KMS-11 (cell line): ENCODE measurements around the gene SENP6.

ENCODE experiments used
- H2AFZ ChIP-seq: fragments of 200-600 bp; sonication (generic); 2 replicates; pipeline ENCODE4 v1.6.1; 2016; ENCODE audit warnings: antibody characterized with exemption, mixed run types, low read depth
- H3K27ac ChIP-seq: fragments of 200-600 bp; sonication (generic); 2 replicates; pipeline ENCODE4 v1.6.1; 2016; ENCODE audit warnings: mild to moderate bottlenecking, mixed run types
- H3K27me3 ChIP-seq: fragments of 200-600 bp; sonication (generic); 2 replicates; pipeline ENCODE4 v1.6.1; 2017; ENCODE audit warnings: mild to moderate bottlenecking, low read depth, mixed run types, moderate library complexity; ENCODE audit not compliant: insufficient read depth
- H3K36me3 ChIP-seq: fragments of 200-600 bp; sonication (generic); 2 replicates; pipeline ENCODE4 v1.6.1; 2017; ENCODE audit warnings: mild to moderate bottlenecking, mixed run types; ENCODE audit not compliant: insufficient read depth
- H3K4me1 ChIP-seq: fragments of 200-600 bp; sonication (generic); 2 replicates; pipeline ENCODE4 v1.6.1; 2016; ENCODE audit warnings: mild to moderate bottlenecking, low read depth, mixed run types; ENCODE audit not compliant: poor library complexity, severe bottlenecking
- H3K4me2 ChIP-seq: fragments of 200-600 bp; sonication (generic); 2 replicates; pipeline ENCODE4 v1.7.0; 2016; ENCODE audit warnings: mild to moderate bottlenecking, mixed run types
- H3K4me3 ChIP-seq: fragments of 200-600 bp; sonication (generic); IDR thresholded peaks from 2 replicates; pipeline ENCODE4 v1.6.1; 2017; ENCODE audit warnings: low read depth, low read length, mixed read lengths; ENCODE audit not compliant: insufficient read depth
- H3K79me2 ChIP-seq: fragments of 200-600 bp; sonication (generic); 2 replicates; pipeline ENCODE4 v1.6.1; 2016; ENCODE audit warnings: low read depth, mixed run types; ENCODE audit not compliant: insufficient read depth
- H3K9ac ChIP-seq: fragments of 200-600 bp; sonication (generic); 2 replicates; pipeline ENCODE4 v1.6.1; 2016; ENCODE audit warnings: mild to moderate bottlenecking, mixed run types
- H4K20me1 ChIP-seq: fragments of 200-600 bp; sonication (generic); 2 replicates; pipeline ENCODE4 v1.6.1; 2016; ENCODE audit warnings: mild to moderate bottlenecking, mixed run types; ENCODE audit not compliant: insufficient read depth
- CTCF ChIP-seq: fragments of 200-600 bp; sonication (generic); conservative IDR thresholded peaks from 2 replicates; pipeline ENCODE4 v1.6.1; 2017; ENCODE audit warnings: low read depth, mild to moderate bottlenecking, antibody characterized with exemption, low read length, moderate library complexity, mixed read lengths

The SENP6 gene

GRCh38 chr6:75760320-75760719, 158.6 kb downstream of the SENP6 start:
- H3K79me2 ChIP-seq: no peaks in the 10 kb centered on the region

GRCh38 chr6:75761489-75761888, 159.8 kb downstream of the SENP6 start:
- no peak for TF ChIP-seq CTCF
- Histone ChIP-seq H3K4me3 (no peak overlapping the region), H3K27ac (no peak overlapping the region), H3K36me3 (no peaks in the 10 kb centered on the region), H3K27me3 (no peaks in the 10 kb centered on the region), H3K4me1 (peaks cover 7% of the 10 kb centered on the region), H3K79me2 (no peaks in the 10 kb centered on the region), H3K9ac (no peak overlapping the region), H4K20me1 (no peaks in the 10 kb centered on the region), H3K4me2 (no peak overlapping the region), H2AFZ (no peak overlapping the region)

More at GRCh38 chr6:75760320-75760719, 158.6 kb downstream of the SENP6 start:
- H3K27me3 ChIP-seq: no peaks in the 10 kb centered on the region
- H3K4me1 ChIP-seq: peaks cover 7% of the 10 kb centered on the region
- no peak overlapping the region for H3K4me2 ChIP-seq
- H4K20me1 ChIP-seq: no peaks in the 10 kb centered on the region
- no peak overlapping the region for H3K4me3 ChIP-seq
- TF ChIP-seq CTCF: no peak
- no peak overlapping the region for H3K27ac ChIP-seq
- H3K36me3 ChIP-seq: no peaks in the 10 kb centered on the region
- no peak overlapping the region for H2AFZ ChIP-seq
- no peak overlapping the region for H3K9ac ChIP-seq

GRCh38 chr6:75762063-75762462, 160.4 kb downstream of the SENP6 start:
- Histone ChIP-seq H3K4me3 (no peak overlapping the region), H4K20me1 (no peaks in the 10 kb centered on the region), H3K79me2 (no peaks in the 10 kb centered on the region), H2AFZ (no peak overlapping the region), H3K9ac (no peak overlapping the region), H3K36me3 (no peaks in the 10 kb centered on the region), H3K4me1 (peaks cover 7% of the 10 kb centered on the region), H3K27me3 (no peaks in the 10 kb centered on the region), H3K4me2 (no peak overlapping the region), H3K27ac (no peak overlapping the region)
- TF ChIP-seq CTCF: no peak

- Histone ChIP-seq H3K36me3 (no peaks in the 10 kb centered on the region), H3K27ac (no peak overlapping the region), H3K9ac (no peak overlapping the region), H3K4me1 (no peaks in the 10 kb centered on the region), H2AFZ (no peak overlapping the region), H3K79me2 (no peaks in the 10 kb centered on the region), H3K27me3 (no peaks in the 10 kb centered on the region), H4K20me1 (no peaks in the 10 kb centered on the region), H3K4me2 (no peak overlapping the region), H3K4me3 (no peak overlapping the region)
- TF ChIP-seq CTCF: no peak
Observed at GRCh38 chr6:75766387-75766786, 164.7 kb downstream of the SENP6 start.
